Right lobe of liver (tissue), 6 donors: ENCODE data around the gene CCBE1. TPM values are rescaled to one million over a fixed set of nuclear protein-coding genes. Genes with fewer than 3 reads are reported as not detected.

Experiments used
- ATAC-seq, 4 donors: fragments of 200-7000 bp; cut with Tn5 transposase; one replicate each; pipeline ENCODE4 v1.9.1; 2020; ENCODE audit warnings: mild to moderate bottlenecking in 4 of 4, moderate library complexity in 4 of 4
- DNase-seq, 3 donors: peaks; one replicate each; pipeline ENCODE4 v3.0.0-alpha.2; 2020
- H3K27ac ChIP-seq, 3 donors: fragments of 200-600 bp; one replicate each; pipeline ENCODE4 v1.8.0; 2022
- H3K27me3 ChIP-seq, 2 donors: fragments of 200-600 bp; one replicate each; pipeline ENCODE4 v1.8.0; 2022
- H3K36me3 ChIP-seq, 4 donors: fragments of 200-600 bp; sonication (generic) in 1 of 4; one replicate each; pipeline versions ENCODE4 v1.5.1 to v1.8.0; 2017 to 2022; ENCODE audit warnings: control low read depth in 1 of 4
- H3K4me1 ChIP-seq, 4 donors: fragments of 200-600 bp; sonication (generic) in 1 of 4; one replicate each; pipeline versions ENCODE4 v1.5.1 to v1.8.0; 2017 to 2022; ENCODE audit warnings: control low read depth in 1 of 4
- H3K4me3 ChIP-seq, 3 donors: fragments of 200-600 bp; one replicate each; pipeline ENCODE4 v1.8.0; 2022
- H3K9me3 ChIP-seq, 4 donors: fragments of 200-600 bp; sonication (generic) in 1 of 4; one replicate each; pipeline versions ENCODE4 v1.5.1 to v1.8.0; 2017 to 2022; ENCODE audit warnings: control low read depth in 1 of 4
- POLR2A ChIP-seq: fragments of 450-650 bp; IDR thresholded peaks from one replicate; pipeline ENCODE4 v1.6.1; 2017; ENCODE audit warnings: antibody characterized with exemption, mild to moderate bottlenecking
- WGBS: methylation state at CpG from one replicate; pipeline ENCODE4 v1.1.6; 2018; ENCODE audit warnings: low coverage, low lambda C conversion rate; ENCODE audit not compliant: insufficient coverage; ENCODE audit errors: missing lambda C conversion rate; 5-methylcytosine and 5-hydroxymethylcytosine counted together
- intact Hi-C, 2 donors: fragments of 100-400 bp; cut with DNase I; formaldehyde crosslinking; loops; one replicate each; pipeline versions ENCODE4 v1.11.2 to v1.14.1; 2022
- total RNA-seq, 6 experiments: library from RNA; depleted of rRNA in 2 of 6; stranded (reverse); fragments of >200 nt in 2 of 6; fragmentation: NEBNext Ultra II Directional in 3 of 6; extraction: Animal tissue kit (Norgen Biotek cat#: 25700) in 3 of 6; gene quantifications; one replicate each; pipeline versions ENCODE4 v1.1.0 to v1.2.4, GENCODE V29; 2016 to 2023
- TF ChIP-seq, protein P1 (sequence below), 4 donors: fragments of 200-600 bp in 3 of 4; fragments of 450-650 bp in 1 of 4; IDR thresholded peaks; one replicate each; pipeline versions ENCODE4 v1.5.1 to v1.8.0; 2016 to 2022; ENCODE audit warnings: antibody characterized with exemption in 4 of 4, mild to moderate bottlenecking in 2 of 4
- donor health status: DM: no; HTN: yes; CAD: no.
- donor health status: DM: no; HTN: no; CAD: no.
- donor health status: DM: no; HTN: no; CAD: no.
- donor health status: DM: no; HTN: yes; CAD: no.
- donor health status: DM: no; HTN: yes; CAD: no.

CCBE1 gene
- total RNA-seq, 6 experiments from 2014 or later: 2.7 to 6.9 (median 4.3) TPM

GRCh38 chr18:59699750-59700534, 2.7 kb upstream of the CCBE1 start:
- WGBS: 65% methylated on average over 6 of the region's 8 CpGs
- DNase-seq (no peak), ATAC-seq (no peak)
- TF ChIP-seq POLR2A: no peak
- TF ChIP-seq, protein P1, sequence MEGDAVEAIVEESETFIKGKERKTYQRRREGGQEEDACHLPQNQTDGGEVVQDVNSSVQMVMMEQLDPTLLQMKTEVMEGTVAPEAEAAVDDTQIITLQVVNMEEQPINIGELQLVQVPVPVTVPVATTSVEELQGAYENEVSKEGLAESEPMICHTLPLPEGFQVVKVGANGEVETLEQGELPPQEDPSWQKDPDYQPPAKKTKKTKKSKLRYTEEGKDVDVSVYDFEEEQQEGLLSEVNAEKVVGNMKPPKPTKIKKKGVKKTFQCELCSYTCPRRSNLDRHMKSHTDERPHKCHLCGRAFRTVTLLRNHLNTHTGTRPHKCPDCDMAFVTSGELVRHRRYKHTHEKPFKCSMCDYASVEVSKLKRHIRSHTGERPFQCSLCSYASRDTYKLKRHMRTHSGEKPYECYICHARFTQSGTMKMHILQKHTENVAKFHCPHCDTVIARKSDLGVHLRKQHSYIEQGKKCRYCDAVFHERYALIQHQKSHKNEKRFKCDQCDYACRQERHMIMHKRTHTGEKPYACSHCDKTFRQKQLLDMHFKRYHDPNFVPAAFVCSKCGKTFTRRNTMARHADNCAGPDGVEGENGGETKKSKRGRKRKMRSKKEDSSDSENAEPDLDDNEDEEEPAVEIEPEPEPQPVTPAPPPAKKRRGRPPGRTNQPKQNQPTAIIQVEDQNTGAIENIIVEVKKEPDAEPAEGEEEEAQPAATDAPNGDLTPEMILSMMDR (IDR thresholded peaks at IDR 0.05): no peak
- H3K36me3 ChIP-seq: no peaks in the 10 kb centered on the region
- no peaks in the 10 kb centered on the region for H3K9me3 ChIP-seq
- H3K27me3 ChIP-seq: peaks cover 0 to 10% of the 10 kb centered on the region in 2 donors
- no peak overlapping the region for H3K27ac ChIP-seq
- H3K4me3 ChIP-seq: no peak overlapping the region
- intact Hi-C loops: no loop called here
- H3K4me1 ChIP-seq: peaks cover 0 to 10% (median 0%) of the 10 kb centered on the region in 4 donors

GRCh38 chr18:59699061-59699460, 1.8 kb upstream of the CCBE1 start:
- 73% methylated on average over 1 of the region's 1 CpG for WGBS
- Histone ChIP-seq H3K27me3 (peaks cover 0 to 10% of the 10 kb centered on the region in 2 donors), H3K4me1 (peaks cover 0 to 10% (median 0%) of the 10 kb centered on the region in 4 donors), H3K9me3 (no peaks in the 10 kb centered on the region), H3K4me3 (no peak overlapping the region), H3K36me3 (no peaks in the 10 kb centered on the region), H3K27ac (no peak overlapping the region)
- intact Hi-C loops: no loop called here
- TF ChIP-seq, protein P1 (IDR thresholded peaks at IDR 0.05): no peak
- TF ChIP-seq POLR2A: no peak
- ATAC-seq (no peak), DNase-seq (no peak)

GRCh38 chr18:59696311-59697235, 650 bp downstream of the CCBE1 start:
- ATAC-seq: peak; percentile 27 to 46 (median 29)

DNA sequence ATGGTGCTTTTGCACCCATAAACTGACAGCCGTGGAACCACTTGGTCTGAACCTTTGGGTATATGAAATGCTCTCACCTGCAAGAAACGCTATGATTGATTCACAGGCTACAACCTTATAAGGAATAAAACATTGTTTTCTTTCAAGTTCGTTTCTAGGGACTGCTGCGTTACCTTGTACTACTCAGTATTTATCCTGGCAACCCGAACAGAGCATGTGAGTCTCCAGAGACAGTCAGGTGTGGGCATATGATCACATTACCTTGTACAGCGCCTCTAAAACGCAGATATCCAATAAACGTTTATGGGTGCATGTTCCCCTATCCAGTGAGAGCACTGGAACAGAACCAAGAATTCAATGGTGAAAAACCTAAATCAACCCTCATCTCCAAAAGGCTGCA, 1.7 kb downstream of the CCBE1 start:
- peaks cover 0 to 10% of the 10 kb centered on the region in 2 donors for H3K27me3 ChIP-seq

More at GRCh38 chr18:59696311-59697235, 650 bp downstream of the CCBE1 start:
- peaks cover 0 to 10% of the 10 kb centered on the region in 2 donors for H3K27me3 ChIP-seq
- intact Hi-C loops: no loop called here
- no peak for TF ChIP-seq POLR2A
- peak overlapping the region; percentile 24 to 60 (median 40) for H3K27ac ChIP-seq
- WGBS: 4% methylated on average over 30 of the region's 79 CpGs
- DNase-seq: no peak
- no peaks in the 10 kb centered on the region for H3K36me3 ChIP-seq
- no peaks in the 10 kb centered on the region for H3K9me3 ChIP-seq
- H3K4me1 ChIP-seq: peaks cover 0 to 10% (median 0%) of the 10 kb centered on the region in 4 donors
- H3K4me3 ChIP-seq: peak overlapping the region; percentile 28 to 45 (median 38)

More for the DNA sequence above, 1.7 kb downstream of the CCBE1 start:
- intact Hi-C loops: no loop called here
- Histone ChIP-seq H3K4me1 (peaks cover 0 to 10% (median 0%) of the 10 kb centered on the region in 4 donors), H3K9me3 (no peaks in the 10 kb centered on the region), H3K27ac (peak overlapping the region in 1 of 3 donors; percentile 60), H3K4me3 (peak overlapping the region in 1 of 3 donors; percentile 45), H3K36me3 (no peaks in the 10 kb centered on the region)
- ATAC-seq (no peak), DNase-seq (no peak)
- 34% methylated on average over 8 of the region's 8 CpGs for WGBS
- no peak for TF ChIP-seq POLR2A
- TF ChIP-seq, protein P1 (IDR thresholded peaks at IDR 0.05): no peak
